HG03521 (cell line): ENCODE measurements around the gene SHH.

Source experiments
- ATAC-seq: cut with Tn5 transposase; IDR thresholded peaks from one replicate; pipeline ENCODE4 v1.9.1; 2021; ENCODE audit warnings: mild to moderate bottlenecking, moderate library complexity; ENCODE audit not compliant: unreplicated experiment

Gene SHH

GRCh38 chr7:155794196-155794595 is 18.1 kb downstream of the SHH start:
- no peak for ATAC-seq

GRCh38 chr7:155793720-155794119 is 18.5 kb downstream of the SHH start:
- no peak for ATAC-seq

GRCh38 chr7:155792999-155793560 is 19.2 kb downstream of the SHH start:
- ATAC-seq, result no peak

- no peak for ATAC-seq
Measured at GRCh38 chr7:155792315-155792960, 19.8 kb downstream of the SHH start.

GRCh38 chr7:155791836-155792235 is 20.4 kb downstream of the SHH start:
- no peak for ATAC-seq

- no peak for ATAC-seq
Measured at GRCh38 chr7:155791214-155791737, 21.0 kb downstream of the SHH start.

GRCh38 chr7:155790666-155791065 is 21.6 kb downstream of the SHH start:
- no peak for ATAC-seq

- ATAC-seq, result no peak
Measured at GRCh38 chr7:155789001-155789725, 23.1 kb downstream of the SHH start.

- ATAC-seq, result no peak
Measured at GRCh38 chr7:155788616-155789000, 23.7 kb downstream of the SHH start.

GRCh38 chr7:155787171-155787851 is 25.0 kb downstream of the SHH start:
- ATAC-seq, result no peak

GRCh38 chr7:155786491-155786890 is 25.8 kb downstream of the SHH start:
- ATAC-seq, result no peak

- ATAC-seq, result no peak
Measured at GRCh38 chr7:155785536-155785935, 26.7 kb downstream of the SHH start.

GRCh38 chr7:155782466-155782865 is 29.8 kb downstream of the SHH start:
- ATAC-seq, result no peak

GRCh38 chr7:155781433-155781832 is 30.8 kb downstream of the SHH start:
- ATAC-seq, result no peak

GRCh38 chr7:155780884-155781283 is 31.4 kb downstream of the SHH start:
- ATAC-seq, result no peak

- ATAC-seq, result no peak
Measured at GRCh38 chr7:155778349-155778748, 33.9 kb downstream of the SHH start.

- ATAC-seq, result no peak
Measured at GRCh38 chr7:155776606-155777005, 35.7 kb downstream of the SHH start.

- no peak for ATAC-seq
Measured at GRCh38 chr7:155775691-155776090, 36.6 kb downstream of the SHH start.

GRCh38 chr7:155774947-155775346 is 37.3 kb downstream of the SHH start:
- ATAC-seq, result no peak

- no peak for ATAC-seq
Measured at GRCh38 chr7:155773531-155773930, 38.7 kb downstream of the SHH start.

GRCh38 chr7:155770241-155770640 is 42.0 kb downstream of the SHH start:
- no peak for ATAC-seq

GRCh38 chr7:155769701-155770100 is 42.6 kb downstream of the SHH start:
- ATAC-seq, result no peak
